ENCODE measurements around the gene SH3YL1.

DNA sequence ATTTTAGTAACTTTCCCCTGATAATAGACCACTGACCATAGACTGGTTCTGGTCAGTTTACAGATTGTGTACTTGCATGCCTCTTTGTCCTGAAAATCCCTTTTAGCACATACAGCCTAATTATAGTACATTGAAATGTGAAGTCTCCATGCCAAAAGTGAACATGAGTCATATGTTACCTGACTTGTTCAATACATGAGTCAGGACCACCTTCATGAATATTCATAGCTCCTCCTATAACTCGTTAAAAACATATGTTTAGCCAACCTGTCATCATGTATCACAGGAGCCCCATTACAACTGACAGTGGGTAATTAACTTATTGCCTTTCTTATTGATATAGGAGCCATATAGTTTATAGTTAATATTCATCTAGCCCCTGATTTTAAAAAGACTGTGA, 78.6 kb downstream of the SH3YL1 start:
- TF ChIP-seq, protein P1, sequence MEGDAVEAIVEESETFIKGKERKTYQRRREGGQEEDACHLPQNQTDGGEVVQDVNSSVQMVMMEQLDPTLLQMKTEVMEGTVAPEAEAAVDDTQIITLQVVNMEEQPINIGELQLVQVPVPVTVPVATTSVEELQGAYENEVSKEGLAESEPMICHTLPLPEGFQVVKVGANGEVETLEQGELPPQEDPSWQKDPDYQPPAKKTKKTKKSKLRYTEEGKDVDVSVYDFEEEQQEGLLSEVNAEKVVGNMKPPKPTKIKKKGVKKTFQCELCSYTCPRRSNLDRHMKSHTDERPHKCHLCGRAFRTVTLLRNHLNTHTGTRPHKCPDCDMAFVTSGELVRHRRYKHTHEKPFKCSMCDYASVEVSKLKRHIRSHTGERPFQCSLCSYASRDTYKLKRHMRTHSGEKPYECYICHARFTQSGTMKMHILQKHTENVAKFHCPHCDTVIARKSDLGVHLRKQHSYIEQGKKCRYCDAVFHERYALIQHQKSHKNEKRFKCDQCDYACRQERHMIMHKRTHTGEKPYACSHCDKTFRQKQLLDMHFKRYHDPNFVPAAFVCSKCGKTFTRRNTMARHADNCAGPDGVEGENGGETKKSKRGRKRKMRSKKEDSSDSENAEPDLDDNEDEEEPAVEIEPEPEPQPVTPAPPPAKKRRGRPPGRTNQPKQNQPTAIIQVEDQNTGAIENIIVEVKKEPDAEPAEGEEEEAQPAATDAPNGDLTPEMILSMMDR (IDR thresholded peaks at IDR 0.05), result no peak
- TF ChIP-seq POLR2AphosphoS5 (IDR thresholded peaks at IDR 0.05), result no peak
